ENCODE results near the gene NT5E. TPM values are rescaled to one million over a fixed set of nuclear protein-coding genes. Genes with fewer than 3 reads are reported as not detected.

NT5E gene
- total and polyA plus RNA-seq, 4 donors: 3.2 to 13.9 (median 8.5) TPM

DNA sequence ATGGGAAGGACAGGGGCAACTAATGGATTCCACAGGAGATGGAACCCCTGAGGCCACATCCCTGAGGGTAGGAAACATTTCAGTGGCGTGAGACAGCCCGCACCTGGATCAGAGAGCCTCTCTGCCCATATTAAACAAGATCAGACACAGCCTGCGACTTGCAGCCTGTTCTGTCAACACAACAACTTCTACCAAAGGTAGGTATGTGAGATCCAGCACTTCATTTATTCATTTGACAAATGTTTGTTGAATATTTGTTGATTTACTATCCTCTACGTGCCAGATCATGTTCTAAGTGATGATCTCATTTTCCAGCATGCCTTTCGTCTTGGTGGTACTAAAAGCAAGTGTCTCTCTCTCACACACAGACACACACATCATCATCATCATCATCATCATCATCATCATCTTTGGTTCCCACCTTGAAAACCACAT is 43.2 kb upstream of the NT5E start:
- no peaks in the 10 kb centered on the region for H3K36me3 ChIP-seq (ENCODE audit: control insufficient read depth in 4 of 4, insufficient read depth in 4 of 4, low read length in 4 of 4)
- no peak overlapping the region for H3K27ac ChIP-seq (ENCODE audit: low read depth in 1 of 2, low read length in 1 of 2)
- DNase-seq (no peak), ATAC-seq (ENCODE audit: insufficient read depth, low FRiP score) (no peak)
- H3K27me3 ChIP-seq (ENCODE audit: control insufficient read depth in 3 of 3, insufficient read depth in 3 of 3, low read length in 2 of 3): no peaks in the 10 kb centered on the region
- TF ChIP-seq, protein P1, sequence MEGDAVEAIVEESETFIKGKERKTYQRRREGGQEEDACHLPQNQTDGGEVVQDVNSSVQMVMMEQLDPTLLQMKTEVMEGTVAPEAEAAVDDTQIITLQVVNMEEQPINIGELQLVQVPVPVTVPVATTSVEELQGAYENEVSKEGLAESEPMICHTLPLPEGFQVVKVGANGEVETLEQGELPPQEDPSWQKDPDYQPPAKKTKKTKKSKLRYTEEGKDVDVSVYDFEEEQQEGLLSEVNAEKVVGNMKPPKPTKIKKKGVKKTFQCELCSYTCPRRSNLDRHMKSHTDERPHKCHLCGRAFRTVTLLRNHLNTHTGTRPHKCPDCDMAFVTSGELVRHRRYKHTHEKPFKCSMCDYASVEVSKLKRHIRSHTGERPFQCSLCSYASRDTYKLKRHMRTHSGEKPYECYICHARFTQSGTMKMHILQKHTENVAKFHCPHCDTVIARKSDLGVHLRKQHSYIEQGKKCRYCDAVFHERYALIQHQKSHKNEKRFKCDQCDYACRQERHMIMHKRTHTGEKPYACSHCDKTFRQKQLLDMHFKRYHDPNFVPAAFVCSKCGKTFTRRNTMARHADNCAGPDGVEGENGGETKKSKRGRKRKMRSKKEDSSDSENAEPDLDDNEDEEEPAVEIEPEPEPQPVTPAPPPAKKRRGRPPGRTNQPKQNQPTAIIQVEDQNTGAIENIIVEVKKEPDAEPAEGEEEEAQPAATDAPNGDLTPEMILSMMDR (IDR thresholded peaks at IDR 0.05; ENCODE audit: control extremely low read depth, extremely low read depth): no peak
- no peaks in the 10 kb centered on the region for H3K9me3 ChIP-seq (ENCODE audit: control insufficient read depth in 4 of 4, insufficient read depth in 3 of 4, low read length in 3 of 4)
- H3K4me1 ChIP-seq (ENCODE audit: control insufficient read depth in 5 of 5, insufficient read depth in 5 of 5, low read length in 5 of 5): peaks cover 0 to 12% (median 4%) of the 10 kb centered on the region in 5 donors
- WGBS, 2 donors: 85 to 88% methylated on average over 5 of the region's 5 CpGs
- no peak overlapping the region for H3K4me3 ChIP-seq
- H3K9ac ChIP-seq (ENCODE audit: insufficient read depth in 1 of 2, low read length in 2 of 2): no peak overlapping the region

DNA sequence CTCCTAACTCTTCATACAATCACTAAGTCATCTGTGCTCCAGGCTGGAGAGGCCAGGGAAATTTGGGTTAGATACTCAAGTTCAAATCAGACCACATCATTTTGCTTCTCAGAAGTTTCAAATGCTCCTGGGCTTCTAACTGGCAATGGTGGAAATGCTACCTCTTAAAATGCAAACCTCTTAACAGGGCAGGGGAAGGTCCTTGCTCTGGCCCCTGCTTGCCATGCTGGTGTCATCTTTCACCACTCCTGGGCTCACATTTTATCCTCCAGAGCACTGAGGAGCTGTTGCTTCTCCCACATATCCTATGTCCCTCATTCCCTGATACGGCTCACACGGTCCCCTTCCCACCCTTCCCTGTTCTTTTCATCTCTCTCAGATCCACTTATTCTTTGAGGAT is 41.8 kb upstream of the NT5E start:
- DNase-seq (no peak), ATAC-seq (ENCODE audit: insufficient read depth, low FRiP score) (no peak)
- WGBS, 2 donors: 83 to 92% methylated on average over 2 of the region's 2 CpGs
- no peaks in the 10 kb centered on the region for H3K27me3 ChIP-seq (ENCODE audit: control insufficient read depth in 3 of 3, insufficient read depth in 3 of 3, low read length in 2 of 3)
- H3K36me3 ChIP-seq (ENCODE audit: control insufficient read depth in 4 of 4, insufficient read depth in 4 of 4, low read length in 4 of 4): no peaks in the 10 kb centered on the region
- no peak overlapping the region for H3K9ac ChIP-seq (ENCODE audit: insufficient read depth in 1 of 2, low read length in 2 of 2)
- H3K4me3 ChIP-seq: no peak overlapping the region
- no peak overlapping the region for H3K27ac ChIP-seq (ENCODE audit: low read depth in 1 of 2, low read length in 1 of 2)
- TF ChIP-seq, protein P1 (IDR thresholded peaks at IDR 0.05; ENCODE audit: control extremely low read depth, extremely low read depth): no peak
- peaks cover 0 to 12% (median 4%) of the 10 kb centered on the region in 5 donors for H3K4me1 ChIP-seq (ENCODE audit: control insufficient read depth in 5 of 5, insufficient read depth in 5 of 5, low read length in 5 of 5)
- H3K9me3 ChIP-seq (ENCODE audit: control insufficient read depth in 4 of 4, insufficient read depth in 3 of 4, low read length in 3 of 4): no peaks in the 10 kb centered on the region

DNA sequence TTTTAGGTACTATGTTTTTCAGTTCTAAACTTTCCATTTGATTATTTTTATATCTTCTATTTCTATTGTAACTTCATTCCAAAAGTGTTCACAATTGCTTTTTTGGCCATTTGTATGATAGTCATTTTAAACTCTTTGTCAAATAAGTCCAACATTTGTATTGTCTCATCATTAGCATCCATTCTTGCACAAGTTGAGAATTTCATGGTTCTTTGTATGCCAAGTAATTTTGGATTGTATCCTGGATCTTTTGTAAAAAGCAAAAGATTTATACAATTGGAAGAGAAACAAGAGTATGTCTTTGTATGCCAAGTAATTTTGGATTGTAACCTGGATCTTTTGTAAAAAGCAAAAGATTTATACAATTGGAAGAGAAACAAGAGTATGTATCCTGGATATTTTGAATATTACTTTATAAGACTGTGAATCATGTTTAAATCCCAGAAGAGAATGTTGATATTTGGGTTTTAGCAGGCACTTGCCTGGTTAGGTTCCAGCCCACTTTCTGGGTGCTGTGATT is 36.9 kb upstream of the NT5E start:
- Histone ChIP-seq H3K4me1 (ENCODE audit: control insufficient read depth in 5 of 5, insufficient read depth in 5 of 5, low read length in 5 of 5) (no peaks in the 10 kb centered on the region), H3K27ac (ENCODE audit: low read depth in 1 of 2, low read length in 1 of 2) (no peak overlapping the region), H3K4me3 (no peak overlapping the region), H3K36me3 (ENCODE audit: control insufficient read depth in 4 of 4, insufficient read depth in 4 of 4, low read length in 4 of 4) (no peaks in the 10 kb centered on the region), H3K9ac (ENCODE audit: insufficient read depth in 1 of 2, low read length in 2 of 2) (no peak overlapping the region), H3K9me3 (ENCODE audit: control insufficient read depth in 4 of 4, insufficient read depth in 3 of 4, low read length in 3 of 4) (no peaks in the 10 kb centered on the region), H3K27me3 (ENCODE audit: control insufficient read depth in 3 of 3, insufficient read depth in 3 of 3, low read length in 2 of 3) (no peaks in the 10 kb centered on the region)
- TF ChIP-seq, protein P1 (IDR thresholded peaks at IDR 0.05; ENCODE audit: control extremely low read depth, extremely low read depth): no peak
- ATAC-seq (ENCODE audit: insufficient read depth, low FRiP score): no peak
- no peak for DNase-seq

DNA sequence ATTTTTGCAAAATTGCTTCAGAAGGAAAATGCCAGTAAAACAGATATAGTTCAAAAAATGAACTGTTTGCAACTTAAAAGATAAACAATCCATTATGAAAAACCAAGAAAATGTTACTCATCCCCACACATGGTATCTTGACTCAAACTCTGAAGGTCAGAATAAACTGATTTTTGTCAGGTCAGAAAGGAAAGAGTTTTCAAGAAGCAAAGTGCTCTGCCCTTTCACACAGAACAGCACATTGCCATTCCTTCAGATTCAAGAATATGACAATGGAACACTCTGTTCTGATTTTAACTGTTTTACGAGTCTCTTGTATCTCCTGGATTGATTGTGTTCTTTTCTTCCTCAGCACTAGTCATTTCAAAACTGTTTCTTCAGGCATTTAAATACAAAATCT is 33.8 kb upstream of the NT5E start:
- WGBS, 2 donors: 87 to 93% methylated on average over 1 of the region's 1 CpG
- H3K9me3 ChIP-seq (ENCODE audit: control insufficient read depth in 4 of 4, insufficient read depth in 3 of 4, low read length in 3 of 4): no peaks in the 10 kb centered on the region

More for the DNA sequence above, 33.8 kb upstream of the NT5E start:
- H3K4me3 ChIP-seq: no peak overlapping the region
- peaks cover 0 to 6% (median 0%) of the 10 kb centered on the region in 5 donors for H3K4me1 ChIP-seq (ENCODE audit: control insufficient read depth in 5 of 5, insufficient read depth in 5 of 5, low read length in 5 of 5)
- ATAC-seq (ENCODE audit: insufficient read depth, low FRiP score) (no peak), DNase-seq (no peak)
- no peak overlapping the region for H3K27ac ChIP-seq (ENCODE audit: low read depth in 1 of 2, low read length in 1 of 2)
- no peaks in the 10 kb centered on the region for H3K36me3 ChIP-seq (ENCODE audit: control insufficient read depth in 4 of 4, insufficient read depth in 4 of 4, low read length in 4 of 4)
- TF ChIP-seq, protein P1 (IDR thresholded peaks at IDR 0.05; ENCODE audit: control extremely low read depth, extremely low read depth): no peak
- no peak overlapping the region for H3K9ac ChIP-seq (ENCODE audit: insufficient read depth in 1 of 2, low read length in 2 of 2)
- H3K27me3 ChIP-seq (ENCODE audit: control insufficient read depth in 3 of 3, insufficient read depth in 3 of 3, low read length in 2 of 3): no peaks in the 10 kb centered on the region
